Hindlimb muscle (tissue), 1 donor: ENCODE results near the gene SLC38A9. TPM values are rescaled to one million over a fixed set of nuclear protein-coding genes. Genes with fewer than 3 reads are reported as not detected.
"Not testable (repeated sequence)": the region's sequence is repeated elsewhere in the genome, so short reads cannot be mapped to it uniquely, and the experiment has no call there.

ENCODE experiments used
- DNase-seq: peaks from one replicate; pipeline ENCODE4 v3.0.0-alpha.2; 2013
- polyA plus RNA-seq: library from polyadenylated mRNA; unstranded; fragments of 120-200 nt; gene quantifications from one replicate; pipeline ENCODE4 v1.2.1, GENCODE V29; 2013; ENCODE audit not compliant: insufficient read length

SLC38A9 gene, protein sequence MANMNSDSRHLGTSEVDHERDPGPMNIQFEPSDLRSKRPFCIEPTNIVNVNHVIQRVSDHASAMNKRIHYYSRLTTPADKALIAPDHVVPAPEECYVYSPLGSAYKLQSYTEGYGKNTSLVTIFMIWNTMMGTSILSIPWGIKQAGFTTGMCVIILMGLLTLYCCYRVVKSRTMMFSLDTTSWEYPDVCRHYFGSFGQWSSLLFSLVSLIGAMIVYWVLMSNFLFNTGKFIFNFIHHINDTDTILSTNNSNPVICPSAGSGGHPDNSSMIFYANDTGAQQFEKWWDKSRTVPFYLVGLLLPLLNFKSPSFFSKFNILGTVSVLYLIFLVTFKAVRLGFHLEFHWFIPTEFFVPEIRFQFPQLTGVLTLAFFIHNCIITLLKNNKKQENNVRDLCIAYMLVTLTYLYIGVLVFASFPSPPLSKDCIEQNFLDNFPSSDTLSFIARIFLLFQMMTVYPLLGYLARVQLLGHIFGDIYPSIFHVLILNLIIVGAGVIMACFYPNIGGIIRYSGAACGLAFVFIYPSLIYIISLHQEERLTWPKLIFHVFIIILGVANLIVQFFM
- polyA plus RNA-seq, result 13.0 TPM

DNA sequence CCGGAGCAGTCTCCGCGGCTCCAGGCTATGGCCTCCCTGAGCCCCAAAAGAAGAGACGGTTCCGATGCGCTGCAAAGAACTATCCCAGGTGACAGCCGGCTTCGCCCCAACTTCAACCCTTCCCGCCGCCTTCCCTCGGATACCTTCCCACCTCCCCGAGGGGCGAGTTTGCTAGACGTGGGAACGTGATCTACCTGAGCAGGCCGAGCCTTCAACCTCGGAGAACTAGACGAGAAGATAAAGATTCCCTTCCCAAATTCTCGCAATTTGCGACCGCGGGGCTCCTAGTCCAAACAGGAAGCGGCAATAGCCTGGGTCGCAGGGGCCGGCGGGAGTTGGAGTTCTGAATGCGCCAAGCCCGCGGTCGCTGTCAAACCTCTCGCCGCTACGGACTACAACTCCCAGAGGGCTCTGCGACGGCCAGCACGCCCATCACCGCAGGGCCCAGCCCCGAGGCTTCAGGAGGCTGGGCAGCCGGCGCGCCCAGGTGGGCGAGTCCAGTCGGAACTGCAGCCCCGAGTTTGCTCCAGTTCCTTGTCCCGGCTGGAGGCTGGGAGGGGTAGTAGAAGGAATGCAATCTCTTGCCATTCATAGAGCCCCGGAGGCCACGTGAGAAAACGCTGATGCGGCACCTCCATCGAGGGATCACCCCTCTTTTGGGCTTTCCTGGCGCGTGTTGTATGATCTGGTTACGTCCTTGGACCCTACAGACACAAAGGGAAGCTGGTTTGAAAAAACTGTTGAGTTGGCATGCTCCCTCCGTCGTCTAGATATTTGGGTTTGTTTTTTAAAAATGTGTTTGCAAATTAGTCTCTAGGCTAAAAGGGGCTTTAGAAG lies at the start of gene SLC38A9:
SLC38A9 (minus strand) TSS at position 302 of the 837 bp plus-strand sequence. CDS start 14,366 bp downstream, outside the sequence.
- DNase-seq, result peak; percentile 97

DNA sequence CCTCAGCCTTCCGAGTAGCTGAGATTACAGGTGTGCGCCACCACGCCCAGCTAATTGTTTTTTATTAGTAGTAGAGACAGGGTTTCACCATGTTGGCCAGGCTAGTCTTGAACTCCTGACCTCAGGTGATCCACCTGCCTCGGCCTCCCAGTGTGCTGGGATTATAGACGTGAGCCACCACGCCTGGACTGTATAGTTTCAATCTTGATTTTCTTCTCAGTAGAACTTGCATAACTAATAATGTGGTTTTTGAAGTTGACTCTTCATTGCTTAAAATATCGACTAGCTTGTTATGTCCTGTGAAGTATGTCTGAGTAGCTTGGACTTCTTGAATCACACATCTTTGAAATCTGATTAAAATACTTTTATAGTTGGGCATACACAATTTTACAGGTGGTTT lies 49.6 kb upstream of the SLC38A9 start:
- not testable (repeated sequence) for DNase-seq

DNA sequence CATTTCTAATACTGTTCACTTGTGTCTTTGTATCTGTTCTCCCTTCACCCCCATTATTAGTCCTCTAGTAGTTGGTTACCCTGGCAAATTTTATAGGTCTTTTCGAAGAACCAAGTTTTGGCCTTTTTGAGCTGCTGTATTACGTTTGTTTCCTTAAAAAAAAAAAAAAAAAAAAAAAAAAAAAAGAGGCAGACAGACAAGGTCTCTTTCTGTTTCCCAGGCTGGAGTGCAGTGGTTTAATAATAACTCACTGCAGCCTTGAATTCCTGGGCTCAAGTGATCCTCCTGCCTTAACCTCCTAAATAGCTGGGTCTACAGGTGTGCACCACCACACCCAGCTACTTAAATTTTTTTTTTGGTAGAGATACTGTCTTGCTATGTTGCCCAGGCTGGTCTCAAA lies 46.6 kb upstream of the SLC38A9 start:
- DNase-seq, result no peak

DNA sequence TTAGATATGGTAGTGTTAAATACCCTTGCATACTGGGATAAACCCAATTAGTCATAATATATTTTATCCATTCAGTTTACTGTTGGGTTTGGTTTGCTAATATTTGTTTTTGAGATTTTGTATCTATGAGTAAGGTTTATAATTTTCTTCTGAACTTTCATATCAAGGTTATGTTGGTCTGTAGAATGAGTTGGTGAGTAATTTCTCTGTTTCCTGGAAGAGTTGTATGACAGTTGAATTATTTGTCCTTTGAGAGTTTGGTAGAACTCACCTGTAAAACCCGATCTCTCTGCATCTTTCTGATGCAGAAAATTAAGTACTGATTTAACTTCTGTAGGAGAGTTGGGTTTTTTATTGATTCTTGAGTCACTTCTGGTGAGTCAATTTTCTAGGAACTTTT lies 46.1 kb upstream of the SLC38A9 start:
- no peak for DNase-seq

DNA sequence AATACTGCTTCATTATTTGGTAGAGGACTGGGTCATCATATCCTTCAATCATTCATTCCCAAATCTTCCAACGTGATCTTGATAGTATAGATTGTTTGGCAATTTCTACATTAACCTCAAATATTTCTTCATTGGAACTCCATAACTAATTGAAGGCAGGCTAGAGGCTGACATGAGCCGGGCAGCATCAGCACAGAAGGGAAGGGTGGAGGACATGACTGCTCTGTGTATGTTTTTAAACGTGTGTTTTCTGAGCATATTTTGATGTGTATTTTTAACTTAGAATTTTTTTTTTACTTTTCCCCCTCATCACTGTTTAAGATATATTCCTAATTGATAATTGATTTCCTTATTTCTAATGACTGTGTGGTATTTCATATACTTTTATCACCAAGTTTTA lies 38.4 kb upstream of the SLC38A9 start:
- DNase-seq, result no peak

DNA sequence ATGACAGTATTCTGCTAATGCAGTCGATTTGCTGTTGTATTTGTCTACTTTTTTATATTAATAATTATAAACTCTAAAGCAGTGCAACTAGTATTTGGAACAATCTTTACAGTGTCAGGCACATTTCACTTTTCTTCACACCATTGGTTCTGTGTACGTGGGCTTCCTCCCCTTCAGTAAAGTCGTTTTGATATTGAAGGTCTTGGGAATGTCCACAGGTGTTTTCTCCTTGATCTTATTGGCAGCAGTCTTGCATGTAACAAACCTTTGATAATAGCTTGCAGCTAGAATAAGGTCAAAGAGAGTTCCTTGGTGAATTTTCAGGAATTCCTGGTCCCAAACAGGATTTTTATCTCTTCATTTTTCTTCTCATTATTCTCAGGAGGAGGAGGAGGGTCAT lies 37.9 kb upstream of the SLC38A9 start:
- no peak for DNase-seq

DNA sequence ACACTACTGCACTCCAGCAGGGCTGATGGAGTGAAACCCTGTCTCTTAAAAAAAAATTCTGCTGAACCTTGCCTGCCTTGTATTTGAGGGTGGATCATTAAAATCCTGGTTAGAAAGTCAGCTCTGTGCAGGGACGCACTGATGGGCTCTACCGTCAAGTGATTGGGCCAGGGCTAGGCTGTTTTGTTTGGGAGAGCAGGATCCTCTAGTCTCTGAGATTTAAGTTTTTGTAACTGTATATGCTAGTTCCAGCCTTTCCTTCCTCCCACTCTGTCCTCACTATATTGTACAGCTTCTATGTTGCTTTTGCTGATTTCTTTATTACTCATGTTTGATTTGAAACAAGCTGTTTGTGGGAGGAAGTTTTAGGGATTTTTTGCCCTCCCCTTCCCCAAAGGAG lies 37.3 kb upstream of the SLC38A9 start:
- DNase-seq, result no peak

DNA sequence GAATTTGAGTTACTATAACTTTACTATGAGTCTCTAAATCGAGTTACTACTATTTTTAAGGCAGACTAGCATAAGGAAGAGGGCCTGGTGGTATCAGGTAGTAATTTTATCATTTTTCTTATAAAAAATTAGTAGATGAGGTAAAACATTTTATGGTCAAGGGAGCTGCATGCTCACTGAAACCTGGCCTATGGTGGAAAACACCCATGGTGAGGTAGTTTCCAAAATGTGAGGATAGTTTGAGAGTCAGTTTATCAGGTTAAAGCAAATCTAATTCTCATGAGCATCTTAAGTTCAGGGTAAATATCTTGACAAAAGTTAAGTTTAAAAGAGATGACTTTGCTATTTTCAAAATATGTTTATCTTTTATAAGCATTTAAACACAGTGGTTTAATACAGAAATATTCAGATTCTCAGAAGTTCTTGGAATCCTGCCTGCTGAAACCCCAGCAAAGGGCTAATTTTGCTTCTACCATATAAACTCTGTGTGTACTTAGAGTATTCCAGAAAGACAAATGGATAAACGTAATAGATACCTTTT lies 35.7 kb upstream of the SLC38A9 start:
- DNase-seq, result no peak

DNA sequence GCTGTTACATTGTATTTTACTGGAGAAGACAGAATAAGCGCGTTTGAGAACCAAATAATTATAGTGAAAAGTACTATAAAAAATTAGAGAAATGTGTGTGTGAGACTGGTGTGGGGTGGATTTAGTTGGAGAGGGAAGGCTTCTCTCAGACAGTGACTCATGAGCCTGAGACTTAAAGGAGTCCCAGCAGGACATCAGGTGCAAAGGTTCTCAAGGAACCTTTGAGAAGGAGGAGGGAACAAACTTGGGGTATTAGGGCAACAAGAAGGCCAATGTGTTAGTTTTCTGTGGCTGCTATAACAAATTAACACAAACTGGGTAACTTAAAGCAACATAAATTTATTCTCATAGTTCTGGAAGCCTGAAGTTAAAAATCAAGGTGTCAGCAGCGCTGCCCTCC lies 30.7 kb upstream of the SLC38A9 start:
- no peak for DNase-seq

DNA sequence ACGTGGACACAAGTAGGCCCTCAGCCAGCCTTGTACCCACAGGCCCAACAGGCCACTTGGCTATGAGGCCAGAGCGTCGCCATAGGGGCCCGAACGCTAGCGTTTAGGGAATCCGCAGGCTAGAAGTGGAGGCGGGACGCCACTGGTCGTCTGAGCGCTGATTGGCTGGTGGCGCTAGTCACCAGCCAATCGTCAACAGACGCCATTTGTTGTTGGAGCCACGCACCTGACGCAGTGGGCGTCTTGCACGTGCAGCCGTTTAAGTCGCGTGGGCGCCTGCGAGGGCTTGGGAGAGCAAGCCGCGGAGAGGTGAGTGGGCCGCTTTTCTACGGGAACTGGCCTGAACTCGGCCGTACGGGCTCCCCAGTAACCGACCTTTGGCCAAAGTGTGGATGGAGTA lies 25.7 kb upstream of the SLC38A9 start, which contains the start of gene DDX4:
DDX4 (plus strand) TSS at position 269 of the 400 bp plus-strand sequence. CDS start 903 bp downstream, outside the sequence.
- DNase-seq, result no peak

DNA sequence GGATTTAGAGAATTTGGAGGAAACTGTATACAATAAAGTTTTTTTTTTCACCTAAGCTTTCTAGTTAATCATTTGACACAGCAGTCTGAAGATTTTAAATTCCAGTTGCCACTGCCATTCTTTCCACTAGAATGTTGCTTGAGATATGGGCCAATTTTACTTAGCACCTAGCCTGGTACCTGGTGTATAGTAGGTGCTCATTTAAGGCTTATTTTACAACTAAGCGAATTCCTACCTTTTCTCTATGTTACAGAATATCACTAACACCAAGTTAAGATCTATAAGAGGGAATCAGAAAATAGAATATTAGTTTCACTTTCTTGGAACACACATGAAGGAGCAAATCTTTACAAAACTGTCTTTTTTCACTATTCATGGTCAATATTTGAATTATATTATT lies 22.5 kb upstream of the SLC38A9 start:
- DNase-seq, result no peak

DNA sequence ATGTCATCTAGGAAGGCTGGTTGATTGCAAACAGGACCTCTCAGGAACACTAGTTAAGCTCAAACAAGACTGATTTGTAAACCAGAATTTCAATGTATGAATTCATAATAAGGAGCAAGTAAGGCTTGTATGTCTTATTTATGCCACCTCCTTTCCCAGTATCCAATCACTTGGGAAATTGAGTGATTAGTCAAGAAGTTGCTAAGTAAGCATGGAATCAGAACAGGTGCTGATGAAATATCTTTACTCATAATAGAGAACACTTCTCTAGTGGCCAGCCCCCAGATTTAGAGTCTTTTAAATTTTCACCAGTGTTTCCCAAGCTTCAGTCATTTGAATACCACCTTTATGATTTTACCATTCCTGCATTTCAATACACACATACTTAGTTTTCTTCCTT lies 20.5 kb upstream of the SLC38A9 start:
- no peak for DNase-seq

DNA sequence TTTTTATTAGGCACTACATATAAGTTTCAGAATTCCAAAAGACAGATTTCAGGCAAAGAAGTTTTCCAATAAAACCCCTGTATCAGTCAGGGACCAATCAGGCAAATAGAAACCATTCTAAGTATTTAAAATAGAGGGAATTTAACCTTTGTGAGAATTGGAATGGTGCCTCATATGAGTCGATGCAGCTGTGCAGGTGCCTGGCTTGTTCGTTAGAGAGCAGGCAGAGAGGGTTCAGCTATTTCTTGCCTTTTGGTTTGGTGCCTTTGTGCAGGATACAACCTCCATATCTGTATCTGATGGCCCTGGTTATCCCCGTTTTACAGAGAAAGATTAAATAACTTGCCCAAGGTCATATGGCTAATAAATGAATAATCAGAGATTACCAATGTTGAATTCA lies 19.7 kb upstream of the SLC38A9 start:
- no peak for DNase-seq

DNA sequence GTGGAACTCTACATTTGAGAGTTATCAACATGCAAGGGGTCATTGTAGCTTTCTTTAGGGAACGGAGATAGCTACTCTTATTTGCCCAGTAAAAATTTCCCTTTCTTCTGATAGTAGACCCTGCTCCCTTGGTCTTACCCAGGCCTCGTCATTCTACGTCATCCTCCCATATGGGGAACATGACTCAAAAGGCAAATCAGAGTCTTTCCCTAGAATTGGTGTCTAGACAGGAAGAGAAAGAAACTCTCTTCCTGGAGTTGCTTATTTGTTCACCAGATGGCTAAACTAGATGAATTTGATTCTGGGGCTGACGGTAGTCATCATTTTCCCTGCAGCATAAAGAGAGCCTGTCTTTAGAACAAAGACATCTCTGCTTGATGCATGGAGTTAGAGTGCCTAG lies 12.2 kb upstream of the SLC38A9 start:
- DNase-seq, result no peak

DNA sequence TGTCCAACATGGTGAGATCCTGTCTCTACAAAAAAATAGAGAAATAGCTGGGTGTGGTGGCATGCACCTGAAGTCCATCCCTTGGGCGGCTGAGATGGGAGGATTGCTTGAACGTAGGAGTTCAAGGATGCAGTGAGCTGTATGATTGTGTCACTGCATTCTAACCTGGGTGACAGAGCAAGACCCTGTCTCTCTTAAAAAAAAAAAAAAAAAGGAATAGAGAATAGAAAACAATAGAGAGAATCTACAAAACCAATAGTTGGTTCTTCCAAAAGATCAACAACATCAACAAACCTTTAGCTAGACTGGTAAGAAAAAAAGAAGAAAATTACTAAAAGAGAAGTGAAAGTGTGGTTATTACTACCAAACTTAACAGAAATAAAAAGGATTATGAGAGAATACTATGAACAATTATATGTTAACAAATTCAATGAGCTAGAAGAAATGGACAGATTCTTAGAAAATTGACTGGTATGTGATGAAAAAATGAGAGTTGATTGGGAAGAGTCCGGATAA lies 8.1 kb upstream of the SLC38A9 start:
- DNase-seq, result no peak

DNA sequence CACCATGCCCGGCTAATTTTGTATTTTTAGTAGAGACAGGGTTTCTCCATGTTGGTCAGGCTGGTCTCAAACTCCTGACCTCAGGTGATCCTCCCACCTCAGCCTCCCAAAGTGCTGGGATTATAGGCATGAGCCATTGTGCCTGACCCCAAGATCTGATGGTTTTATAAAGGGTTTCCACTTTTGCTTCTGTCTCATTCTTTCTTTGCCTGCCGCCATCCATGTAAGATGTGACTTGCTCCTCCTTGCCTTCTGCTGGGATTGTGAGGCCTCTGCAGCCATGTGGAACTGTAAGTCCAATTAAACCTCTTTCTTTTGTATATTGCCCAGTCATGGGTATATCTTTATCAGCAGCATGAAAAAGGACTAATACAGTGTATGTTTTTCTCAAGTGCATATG lies 6.9 kb upstream of the SLC38A9 start:
- DNase-seq, result not testable (repeated sequence)

DNA sequence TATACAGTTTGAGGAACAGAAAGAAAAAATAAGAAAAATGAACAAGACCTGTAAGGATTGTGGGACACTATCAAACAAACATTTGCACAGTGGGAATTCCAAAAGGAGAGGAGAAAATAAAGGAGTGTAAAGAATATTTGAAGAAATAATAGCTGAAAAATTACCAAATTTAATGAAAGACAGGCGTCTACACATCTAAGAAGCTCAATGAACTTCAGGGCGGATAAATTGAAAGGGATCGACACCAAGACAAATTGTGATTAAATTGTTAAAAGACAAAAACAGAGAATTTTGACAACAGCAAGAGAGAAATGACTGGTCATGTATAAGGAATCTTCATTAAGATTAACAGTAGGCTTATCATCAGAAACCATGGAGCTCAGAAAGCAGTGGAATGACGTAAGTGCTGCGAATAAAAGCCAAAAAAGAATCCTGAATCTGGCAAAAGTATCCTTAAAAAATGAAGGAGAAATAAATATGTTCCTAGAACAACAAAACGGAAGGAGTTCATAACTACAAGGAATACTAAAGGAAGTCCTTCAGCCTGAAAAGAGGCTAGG lies 3.5 kb upstream of the SLC38A9 start:
- DNase-seq, result no peak

DNA sequence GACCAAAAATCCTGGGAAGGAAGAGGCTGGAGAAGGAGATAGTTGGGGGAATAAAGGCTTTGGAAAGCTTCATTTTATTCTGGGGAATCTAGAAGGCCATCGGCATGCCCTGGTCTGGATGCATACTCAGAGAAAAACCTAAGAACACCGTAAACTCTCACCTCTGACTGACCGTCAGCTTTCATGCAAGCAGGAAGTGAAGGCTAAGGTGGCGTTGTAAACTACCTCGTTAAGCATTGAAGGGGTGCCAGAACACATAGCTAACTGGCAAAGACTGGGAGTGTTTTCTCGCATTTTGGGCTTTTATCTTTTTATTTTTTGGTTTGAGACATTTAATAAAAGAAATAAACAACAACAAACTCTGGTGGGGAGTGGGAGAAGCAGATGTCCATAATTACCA lies 2.6 kb upstream of the SLC38A9 start:
- DNase-seq, result no peak

DNA sequence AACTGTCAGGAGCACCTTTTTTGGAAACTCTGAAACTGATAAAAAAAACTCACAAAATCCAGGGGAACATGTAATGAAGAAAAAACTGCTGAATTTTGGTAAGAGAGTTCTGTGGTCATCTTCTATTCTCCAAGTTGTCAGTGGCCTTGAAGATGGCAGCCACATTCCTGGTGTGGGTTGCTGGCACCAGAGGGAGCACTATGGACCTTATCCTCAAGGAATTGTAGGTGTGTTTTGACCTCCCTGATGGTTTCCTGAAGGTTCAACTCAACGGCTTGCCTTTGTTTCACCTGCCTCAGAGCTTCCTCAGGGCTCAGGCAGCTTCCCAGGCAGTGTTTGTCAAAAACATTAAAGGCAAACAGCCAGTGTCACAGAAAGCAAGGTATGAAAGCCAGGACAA lies 2.2 kb upstream of the SLC38A9 start:
- DNase-seq, result no peak

DNA sequence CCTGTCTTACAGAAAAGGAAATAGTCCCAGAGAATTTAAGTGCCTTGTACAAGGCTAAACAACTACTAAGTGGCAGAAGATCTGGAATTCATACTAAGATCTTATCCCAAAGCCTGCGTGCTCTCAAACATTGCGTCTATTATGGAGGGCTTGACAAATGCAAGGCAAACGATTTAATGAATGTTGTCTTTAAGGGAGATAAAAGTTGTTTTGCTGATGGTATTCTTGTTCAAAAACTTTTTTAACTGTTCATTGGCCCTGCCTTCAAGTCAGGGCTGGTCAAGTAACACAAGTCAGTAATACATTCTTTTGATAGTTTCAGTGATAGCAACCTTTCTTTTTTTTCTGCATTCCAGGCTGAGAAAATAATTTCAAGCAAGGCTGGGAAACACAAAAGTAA lies 1.7 kb upstream of the SLC38A9 start:
- DNase-seq, result no peak

DNA sequence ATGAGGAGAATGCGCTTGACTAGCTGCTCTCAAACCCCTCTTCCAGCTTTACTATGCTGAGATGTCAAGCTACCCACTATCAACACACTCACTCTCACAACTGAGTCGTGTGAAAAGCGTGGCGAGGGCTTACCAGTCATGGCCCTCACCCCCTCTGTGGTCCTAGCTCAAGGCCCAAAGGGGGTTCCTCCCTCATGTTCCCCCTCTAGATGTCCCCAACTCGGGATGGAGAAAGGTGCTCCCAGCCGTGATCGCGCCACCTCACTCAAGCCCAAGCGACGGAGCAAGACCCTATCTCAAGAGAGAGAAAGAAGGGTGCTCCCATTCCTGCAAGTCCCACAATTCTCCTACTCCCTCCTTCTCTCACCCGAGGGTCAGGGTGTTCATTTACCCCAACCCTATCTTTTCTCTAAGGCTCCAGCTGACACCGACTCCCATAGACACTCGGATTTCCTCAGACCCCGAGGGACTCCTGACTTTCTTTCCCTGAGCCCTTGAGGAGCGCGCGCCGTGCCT lies 559 bp downstream of the SLC38A9 start:
- no peak for DNase-seq

DNA sequence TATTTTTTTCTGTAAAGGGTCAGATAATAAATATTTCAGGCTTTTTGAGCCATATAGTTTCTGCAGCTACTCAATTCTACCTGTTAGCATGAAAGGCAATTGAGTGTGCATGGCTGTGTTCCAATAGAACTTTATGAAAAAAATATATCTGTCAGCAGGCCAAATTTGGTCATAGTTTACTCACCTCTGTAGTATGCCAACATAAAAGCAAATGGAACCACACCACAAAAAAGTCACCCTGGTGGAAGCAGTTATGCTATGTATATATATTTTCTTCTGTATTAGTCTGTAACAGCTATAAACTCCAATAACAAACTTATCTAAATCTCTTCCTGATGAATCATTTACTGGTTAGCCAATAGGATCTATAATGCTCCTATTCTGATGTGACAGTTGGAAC lies 3.4 kb downstream of the SLC38A9 start:
- no peak for DNase-seq
